ENCODE data around the gene KRTCAP2.

Gene KRTCAP2

GRCh38 chr1:155206891-155207805 is 34.0 kb upstream of the KRTCAP2 start:
- Mint-ChIP-seq H3K4me1 (ENCODE audit: low read depth) (peaks cover 25% of the 10 kb centered on the region), H3K27me3 (ENCODE audit: low read depth) (no peaks in the 10 kb centered on the region), H3K27ac (peak overlapping the region; percentile 87), H3K36me3 (ENCODE audit: low read depth) (peaks cover 7% of the 10 kb centered on the region), H3K4me3 (peak overlapping the region; percentile 72), H3K9me3 (no peaks in the 10 kb centered on the region)
- peak; percentile 82 for DNase-seq (ENCODE audit: low spot score)

GRCh38 chr1:155205969-155206593 is 33.0 kb upstream of the KRTCAP2 start:
- Mint-ChIP-seq H3K9me3 (no peaks in the 10 kb centered on the region), H3K36me3 (ENCODE audit: low read depth) (peaks cover 3% of the 10 kb centered on the region)

GRCh38 chr1:155205035-155205434 is 31.9 kb upstream of the KRTCAP2 start:
- Mint-ChIP-seq H3K36me3 (ENCODE audit: low read depth) (no peaks in the 10 kb centered on the region), H3K9me3 (no peaks in the 10 kb centered on the region), H3K27ac (no peak overlapping the region), H3K27me3 (ENCODE audit: low read depth) (no peaks in the 10 kb centered on the region), H3K4me3 (no peak overlapping the region), H3K4me1 (ENCODE audit: low read depth) (peaks cover 18% of the 10 kb centered on the region)
- no peak for DNase-seq (ENCODE audit: low spot score)

More at GRCh38 chr1:155205969-155206593, 33.0 kb upstream of the KRTCAP2 start:
- Mint-ChIP-seq H3K4me1 (ENCODE audit: low read depth) (peaks cover 25% of the 10 kb centered on the region), H3K27me3 (ENCODE audit: low read depth) (no peaks in the 10 kb centered on the region), H3K27ac (no peak overlapping the region), H3K4me3 (no peak overlapping the region)
- no peak for DNase-seq (ENCODE audit: low spot score)

GRCh38 chr1:155202731-155203515 is 29.8 kb upstream of the KRTCAP2 start:
- H3K36me3 Mint-ChIP-seq (ENCODE audit: low read depth), result no peaks in the 10 kb centered on the region
- no peaks in the 10 kb centered on the region for H3K9me3 Mint-ChIP-seq
- DNase-seq (ENCODE audit: low spot score), result no peak
- H3K27ac Mint-ChIP-seq, result peak overlapping the region; percentile 51
- no peaks in the 10 kb centered on the region for H3K27me3 Mint-ChIP-seq (ENCODE audit: low read depth)
- peaks cover 10% of the 10 kb centered on the region for H3K4me1 Mint-ChIP-seq (ENCODE audit: low read depth)
- no peak overlapping the region for H3K4me3 Mint-ChIP-seq

- Mint-ChIP-seq H3K36me3 (ENCODE audit: low read depth) (no peaks in the 10 kb centered on the region), H3K4me1 (ENCODE audit: low read depth) (peaks cover 5% of the 10 kb centered on the region), H3K9me3 (no peaks in the 10 kb centered on the region), H3K27ac (no peak overlapping the region), H3K27me3 (ENCODE audit: low read depth) (no peaks in the 10 kb centered on the region), H3K4me3 (no peak overlapping the region)
- no peak for DNase-seq (ENCODE audit: low spot score)
Measured at GRCh38 chr1:155202198-155202597, 29.1 kb upstream of the KRTCAP2 start.

GRCh38 chr1:155200920-155201319 is 27.8 kb upstream of the KRTCAP2 start:
- H3K36me3 Mint-ChIP-seq (ENCODE audit: low read depth), result peaks cover 6% of the 10 kb centered on the region
- no peak overlapping the region for H3K27ac Mint-ChIP-seq
- no peak for DNase-seq (ENCODE audit: low spot score)
- no peaks in the 10 kb centered on the region for H3K27me3 Mint-ChIP-seq (ENCODE audit: low read depth)
- no peaks in the 10 kb centered on the region for H3K4me1 Mint-ChIP-seq (ENCODE audit: low read depth)
- H3K4me3 Mint-ChIP-seq, result no peak overlapping the region
- H3K9me3 Mint-ChIP-seq, result no peaks in the 10 kb centered on the region

- H3K9me3 Mint-ChIP-seq, result no peaks in the 10 kb centered on the region
- H3K4me3 Mint-ChIP-seq, result no peak overlapping the region
- peaks cover 6% of the 10 kb centered on the region for H3K36me3 Mint-ChIP-seq (ENCODE audit: low read depth)
- H3K27ac Mint-ChIP-seq, result no peak overlapping the region
- H3K4me1 Mint-ChIP-seq (ENCODE audit: low read depth), result peaks cover 6% of the 10 kb centered on the region
- DNase-seq (ENCODE audit: low spot score), result no peak
- no peaks in the 10 kb centered on the region for H3K27me3 Mint-ChIP-seq (ENCODE audit: low read depth)
Measured at GRCh38 chr1:155199792-155200191, 26.7 kb upstream of the KRTCAP2 start.

- Mint-ChIP-seq H3K4me3 (no peak overlapping the region), H3K27me3 (ENCODE audit: low read depth) (no peaks in the 10 kb centered on the region), H3K4me1 (ENCODE audit: low read depth) (peaks cover 16% of the 10 kb centered on the region), H3K36me3 (ENCODE audit: low read depth) (peaks cover 6% of the 10 kb centered on the region), H3K9me3 (no peaks in the 10 kb centered on the region), H3K27ac (no peak overlapping the region)
- DNase-seq (ENCODE audit: low spot score), result no peak
Measured at GRCh38 chr1:155198547-155198906, 25.4 kb upstream of the KRTCAP2 start.

GRCh38 chr1:155197901-155198546 is 24.9 kb upstream of the KRTCAP2 start:
- Mint-ChIP-seq H3K27me3 (ENCODE audit: low read depth) (no peaks in the 10 kb centered on the region), H3K4me3 (no peak overlapping the region), H3K9me3 (no peaks in the 10 kb centered on the region), H3K36me3 (ENCODE audit: low read depth) (peaks cover 6% of the 10 kb centered on the region), H3K27ac (no peak overlapping the region), H3K4me1 (ENCODE audit: low read depth) (peaks cover 20% of the 10 kb centered on the region)
- no peak for DNase-seq (ENCODE audit: low spot score)

GRCh38 chr1:155196893-155197638 is 24.0 kb upstream of the KRTCAP2 start:
- peaks cover 28% of the 10 kb centered on the region for H3K4me1 Mint-ChIP-seq (ENCODE audit: low read depth)
- no peak overlapping the region for H3K27ac Mint-ChIP-seq
- H3K4me3 Mint-ChIP-seq, result no peak overlapping the region
- H3K36me3 Mint-ChIP-seq (ENCODE audit: low read depth), result peaks cover 6% of the 10 kb centered on the region
- H3K9me3 Mint-ChIP-seq, result no peaks in the 10 kb centered on the region
- H3K27me3 Mint-ChIP-seq (ENCODE audit: low read depth), result no peaks in the 10 kb centered on the region
- DNase-seq (ENCODE audit: low spot score), result no peak

- peak overlapping the region; percentile 87 for H3K4me3 Mint-ChIP-seq
- no peak overlapping the region for H3K27ac Mint-ChIP-seq
- no peak for DNase-seq (ENCODE audit: low spot score)
- peaks cover 6% of the 10 kb centered on the region for H3K36me3 Mint-ChIP-seq (ENCODE audit: low read depth)
- no peaks in the 10 kb centered on the region for H3K9me3 Mint-ChIP-seq
- H3K4me1 Mint-ChIP-seq (ENCODE audit: low read depth), result peaks cover 31% of the 10 kb centered on the region
- H3K27me3 Mint-ChIP-seq (ENCODE audit: low read depth), result no peaks in the 10 kb centered on the region
Measured at GRCh38 chr1:155196103-155196892, 23.2 kb upstream of the KRTCAP2 start.

- Mint-ChIP-seq H3K4me1 (ENCODE audit: low read depth) (peaks cover 31% of the 10 kb centered on the region), H3K9me3 (no peaks in the 10 kb centered on the region), H3K4me3 (peak overlapping the region; percentile 87), H3K36me3 (ENCODE audit: low read depth) (peaks cover 6% of the 10 kb centered on the region), H3K27me3 (ENCODE audit: low read depth) (no peaks in the 10 kb centered on the region), H3K27ac (peak overlapping the region; percentile 59)
- DNase-seq (ENCODE audit: low spot score), result no peak
Measured at GRCh38 chr1:155195201-155196102, 22.3 kb upstream of the KRTCAP2 start.
